Dermis blood vessel endothelial cell (primary cell): ENCODE data around the gene ZIC3. TPM values are rescaled to one million over a fixed set of nuclear protein-coding genes. Genes with fewer than 3 reads are reported as not detected.

Experiments
- DNase-seq: peaks from one replicate; pipeline ENCODE4 v3.0.0; 2010
- total RNA-seq: library from RNA; depleted of rRNA; stranded (reverse); fragments of >200 nt; gene quantifications from 2 replicates; pipeline ENCODE4 v1.2.3, GENCODE V29; 2014

Gene ZIC3
- total RNA-seq, 1 donor from 2014 or later = not detected

DNA sequence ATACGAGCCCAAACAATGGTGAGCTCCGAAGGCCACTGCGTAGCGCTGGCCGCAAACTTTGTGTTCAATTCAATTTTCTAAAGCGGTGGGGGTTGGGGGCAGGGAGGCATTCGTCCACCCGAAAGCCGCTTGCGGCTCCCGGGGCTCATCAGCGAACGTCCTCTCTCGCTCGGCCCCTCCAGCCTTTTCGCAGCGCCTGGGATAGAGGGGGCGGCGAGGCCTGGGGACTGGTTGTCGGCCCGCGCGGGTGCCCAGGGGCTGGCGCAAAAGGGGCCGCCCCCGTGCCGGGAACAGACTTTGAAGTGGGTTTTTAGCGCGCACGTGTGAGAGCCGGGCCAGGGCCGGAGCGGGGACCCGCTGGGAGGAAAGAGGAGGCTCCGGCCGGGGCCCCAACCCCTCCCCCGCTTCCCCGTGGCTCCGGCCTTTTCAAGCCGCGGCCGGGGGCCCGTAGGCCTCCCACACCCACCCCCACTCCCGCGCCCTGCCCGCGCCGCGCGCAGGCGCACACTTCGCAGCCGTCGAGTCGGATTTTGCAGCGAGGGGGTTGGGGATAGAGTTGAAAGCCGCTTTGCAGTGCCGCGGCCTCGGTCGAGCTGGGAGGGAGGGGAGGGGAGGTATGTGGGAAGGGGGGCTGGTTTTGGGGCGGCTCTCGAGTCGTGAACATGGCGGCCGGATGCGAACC is 8.3 kb downstream of the ZIC3 start:
- DNase-seq = no peak

DNA sequence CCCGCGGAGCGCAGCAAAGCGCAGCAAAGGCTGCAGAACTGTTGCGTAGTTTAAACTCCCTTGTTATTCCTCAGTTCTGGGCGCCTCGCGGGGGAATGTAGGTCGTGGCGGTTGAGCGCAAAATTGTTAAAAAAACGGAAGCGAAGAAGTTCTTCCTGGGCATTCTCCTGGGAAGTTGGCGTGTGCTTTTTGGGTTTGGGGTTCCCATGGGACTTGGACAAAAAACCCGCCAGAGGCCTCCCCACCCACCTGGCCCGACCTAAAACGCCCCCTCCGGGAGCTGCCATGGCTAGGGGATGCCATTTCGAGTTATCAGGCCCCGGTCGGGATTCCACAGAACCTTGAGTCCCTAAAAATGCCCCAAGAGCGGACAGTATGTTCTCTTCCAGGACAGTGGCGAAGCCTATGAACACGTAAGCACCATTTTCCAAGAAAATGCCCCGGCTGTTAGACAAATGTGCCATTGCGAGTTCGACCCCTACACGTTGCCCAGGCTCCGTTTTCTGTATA is 8.9 kb downstream of the ZIC3 start:
- no peak for DNase-seq

DNA sequence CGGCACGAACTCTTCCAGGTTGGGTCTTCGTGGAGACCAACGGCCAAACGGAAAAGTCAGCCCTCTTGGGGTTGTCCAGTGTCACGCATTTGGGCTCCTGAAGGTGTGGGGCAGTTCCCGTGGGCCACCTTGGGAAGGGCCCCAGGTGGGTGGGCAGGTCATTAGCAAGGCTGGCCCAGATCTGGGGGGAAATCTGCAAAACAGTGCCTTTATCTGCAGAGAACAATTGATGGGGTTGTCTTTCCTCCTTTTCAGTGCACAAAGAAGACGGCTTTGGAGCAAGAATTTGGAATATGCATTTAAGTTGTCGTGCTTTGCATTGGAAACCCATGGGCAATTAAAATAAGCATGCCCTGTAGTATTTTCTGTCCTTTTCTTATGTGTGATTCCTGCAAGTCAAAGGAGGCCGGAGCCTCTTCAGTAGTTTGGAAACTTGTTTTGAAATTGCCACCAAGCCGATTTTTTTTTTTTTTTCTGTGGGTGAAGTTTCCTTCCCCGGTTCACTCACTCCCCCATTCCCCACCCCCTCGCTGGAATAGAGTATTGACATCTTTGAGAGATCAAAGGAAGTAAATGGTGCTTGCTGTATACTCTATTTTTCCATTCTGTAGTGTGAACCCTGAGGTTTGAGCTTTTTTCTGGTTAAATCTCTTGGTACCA is 9.8 kb downstream of the ZIC3 start:
- DNase-seq = no peak

DNA sequence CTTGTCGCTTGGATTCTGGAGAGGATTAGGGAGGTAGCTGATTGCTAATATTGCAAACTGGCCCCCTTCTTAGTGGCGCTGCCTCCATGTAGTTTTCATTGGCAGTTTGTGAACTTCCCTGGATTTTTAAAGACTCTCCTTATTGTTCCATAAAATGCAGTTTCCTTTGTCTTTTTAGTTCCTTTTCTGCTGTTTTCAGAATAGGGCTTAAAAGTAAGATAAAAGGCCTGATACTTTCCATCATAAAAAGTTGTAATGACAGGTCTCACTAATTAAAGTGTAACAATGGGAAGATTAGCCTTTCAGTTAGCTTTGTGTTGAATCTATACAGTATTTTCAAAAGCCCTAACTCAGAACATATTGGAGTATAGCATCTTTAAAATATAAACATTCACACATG is 21.2 kb downstream of the ZIC3 start:
- no peak for DNase-seq

DNA sequence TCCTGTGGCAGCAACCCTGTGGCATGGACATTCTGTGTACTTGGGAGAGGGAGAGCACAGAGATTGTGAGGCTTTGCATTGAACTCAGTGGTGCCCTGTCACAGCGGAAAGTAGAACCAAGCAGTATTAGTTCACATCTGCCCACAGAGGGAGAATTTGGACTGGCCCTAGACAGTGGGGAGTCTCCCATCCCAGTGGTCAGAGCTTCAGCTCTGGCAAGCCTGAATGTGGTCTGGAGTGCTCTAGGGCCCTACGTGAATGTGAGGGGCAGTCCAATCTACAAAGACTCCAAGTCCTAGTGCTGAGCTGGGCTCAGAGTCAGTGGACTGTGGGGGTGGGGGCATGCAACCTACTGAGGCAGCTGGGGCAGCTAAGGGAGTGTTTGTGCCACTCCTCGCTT is 34.8 kb downstream of the ZIC3 start:
- no peak for DNase-seq
